NK-92 (cell line): ENCODE data around the gene PTTG1IP.
A peak's percentile ranks its signal among the peaks of the same experiment; 100 is the strongest.
"Not testable (repeated sequence)": the region's sequence is repeated elsewhere in the genome, so short reads cannot be mapped to it uniquely, and the experiment has no call there.

Experiments used
- DNase-seq: peaks from one replicate; lab custom pipeline; 2025; ENCODE audit not compliant: unreplicated experiment; lab: John Stamatoyannopoulos, UW

Gene PTTG1IP, protein sequence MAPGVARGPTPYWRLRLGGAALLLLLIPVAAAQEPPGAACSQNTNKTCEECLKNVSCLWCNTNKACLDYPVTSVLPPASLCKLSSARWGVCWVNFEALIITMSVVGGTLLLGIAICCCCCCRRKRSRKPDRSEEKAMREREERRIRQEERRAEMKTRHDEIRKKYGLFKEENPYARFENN

DNA sequence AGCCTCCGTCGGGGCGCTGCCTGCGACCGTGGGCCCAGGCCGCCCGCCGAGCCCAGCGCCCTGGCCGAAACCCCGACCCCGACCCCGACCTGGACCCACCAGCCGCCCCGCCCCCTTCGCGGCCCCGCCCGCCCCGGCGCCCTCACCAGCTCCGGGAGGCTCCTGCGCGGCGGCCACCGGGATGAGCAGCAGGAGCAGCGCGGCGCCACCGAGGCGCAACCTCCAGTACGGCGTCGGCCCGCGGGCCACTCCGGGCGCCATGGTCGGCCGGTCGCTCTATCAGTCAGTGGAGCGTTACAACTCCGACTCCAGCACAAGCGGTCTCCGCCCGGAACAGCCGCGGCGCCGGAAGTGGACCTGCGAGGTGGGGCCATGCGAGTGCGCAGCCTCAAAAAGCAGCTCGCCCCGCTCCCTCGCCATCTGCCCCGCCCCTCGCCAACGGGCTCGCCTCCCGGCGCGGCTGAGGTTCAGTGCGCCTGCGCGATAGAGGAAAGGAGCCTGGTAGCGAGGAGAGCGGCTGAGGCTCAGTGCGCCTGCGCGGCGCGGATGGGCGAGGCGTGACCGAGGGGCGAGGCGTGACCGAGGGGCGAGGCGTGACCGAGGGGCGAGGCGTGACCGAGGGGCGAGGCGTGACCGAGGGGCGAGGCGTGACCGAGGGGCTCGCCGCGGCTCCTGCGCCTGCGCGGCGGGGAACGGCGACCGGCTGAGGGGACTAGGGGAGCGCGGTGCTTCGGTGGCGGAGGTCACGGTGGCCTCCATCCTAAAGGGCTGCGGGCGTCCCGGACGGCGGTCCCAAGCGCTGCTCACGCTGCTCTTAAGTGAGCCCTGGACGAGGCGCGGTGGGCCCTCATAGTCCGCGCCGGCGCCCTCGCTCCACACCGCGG lies at the start of gene PTTG1IP:
TSS of gene PTTG1IP (minus strand) at position 335 of the 884 bp plus-strand sequence. CDS start at position 261, 74 bp downstream.
- DNase-seq = peak; percentile 93

DNA sequence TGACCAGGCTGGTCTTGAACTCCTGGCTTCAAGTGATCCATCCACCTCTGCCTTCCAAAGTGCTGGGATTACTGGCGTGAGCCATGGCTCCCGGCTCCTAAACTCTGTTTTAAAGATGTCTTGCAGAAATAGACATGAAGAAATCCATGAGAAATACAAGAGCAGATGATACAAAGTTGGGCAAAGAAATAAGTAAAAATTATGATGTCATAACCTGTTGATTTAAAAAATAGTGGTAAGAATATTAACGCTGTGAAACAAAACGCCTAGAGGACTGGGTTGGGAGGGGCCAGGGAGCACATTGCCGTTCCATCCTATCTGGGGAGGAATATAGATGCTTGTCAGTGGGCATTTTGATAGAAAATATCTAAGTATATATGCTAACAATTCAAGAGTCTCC lies 48.4 kb upstream of the PTTG1IP start:
- no peak for DNase-seq

- DNase-seq = peak; percentile 33
Measured at GRCh38 chr21:44920694-44921604, 47.5 kb upstream of the PTTG1IP start, which contains the start of gene ITGB2. Gene ITGB2 (minus strand): TSS chr21:44920899. CDS start chr21:44910782, 10,117 bp downstream.

DNA sequence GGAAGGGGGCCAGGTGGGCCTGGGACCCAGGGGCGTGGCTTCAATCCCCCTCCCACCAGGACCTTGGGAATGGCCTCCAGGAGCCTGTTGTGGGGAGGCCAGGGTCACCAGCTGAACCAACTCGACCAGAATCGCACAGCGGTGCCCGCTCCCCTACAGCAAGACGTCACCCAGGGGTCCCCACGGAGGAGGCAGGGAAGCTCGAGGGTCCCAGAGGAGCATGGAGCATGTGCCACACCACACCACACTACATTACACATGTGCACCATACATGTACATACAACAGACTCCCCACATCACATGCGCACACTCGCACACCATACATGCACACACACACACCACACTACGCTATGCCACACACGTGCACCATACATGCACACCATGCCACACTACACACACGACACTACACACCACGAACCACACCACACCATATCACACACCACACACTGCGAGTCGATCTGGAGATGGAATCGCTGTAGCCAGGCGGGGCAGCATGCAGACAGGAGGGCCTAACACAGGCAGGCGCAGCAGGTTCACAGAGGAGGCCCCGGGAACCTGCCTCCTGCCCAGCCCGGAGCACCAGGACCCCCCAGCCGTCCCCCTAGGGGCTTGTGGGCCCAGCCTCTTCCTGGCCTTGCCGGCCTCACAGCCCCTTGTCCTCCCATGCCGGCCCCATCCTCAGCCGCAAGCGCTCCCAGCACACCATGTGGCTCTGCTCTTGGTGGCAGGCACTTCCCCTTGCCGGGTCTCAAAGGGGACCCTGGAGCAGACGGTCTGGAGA lies 46.6 kb upstream of the PTTG1IP start:
- DNase-seq = no peak

GRCh38 chr21:44919111-44919912 lies 45.8 kb upstream of the PTTG1IP start:
- DNase-seq = no peak

DNA sequence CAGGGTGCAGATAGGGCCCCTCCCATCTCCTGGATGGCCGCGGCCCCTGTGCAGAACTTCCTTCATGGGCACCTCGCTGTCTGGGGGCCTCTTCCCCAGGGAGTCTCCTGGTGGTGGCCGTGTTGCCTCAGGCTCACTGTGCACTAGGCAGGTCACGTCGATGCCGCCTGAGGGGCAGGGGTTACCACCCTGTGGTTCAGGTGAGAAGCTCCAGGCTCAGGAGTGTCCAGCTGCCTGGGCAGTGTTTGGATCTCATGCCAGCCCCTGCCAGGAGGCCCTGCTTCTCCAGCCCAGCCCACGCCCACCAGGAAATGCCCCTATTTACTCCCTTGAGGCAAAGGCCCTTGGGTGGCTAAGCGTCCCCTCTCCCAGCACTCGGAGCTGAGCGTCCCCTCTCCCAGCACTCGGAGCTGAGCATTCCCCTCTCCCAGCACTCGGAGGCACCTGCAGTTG lies 45.1 kb upstream of the PTTG1IP start:
- no peak for DNase-seq

GRCh38 chr21:44918107-44918470 lies 44.6 kb upstream of the PTTG1IP start:
- no peak for DNase-seq

DNA sequence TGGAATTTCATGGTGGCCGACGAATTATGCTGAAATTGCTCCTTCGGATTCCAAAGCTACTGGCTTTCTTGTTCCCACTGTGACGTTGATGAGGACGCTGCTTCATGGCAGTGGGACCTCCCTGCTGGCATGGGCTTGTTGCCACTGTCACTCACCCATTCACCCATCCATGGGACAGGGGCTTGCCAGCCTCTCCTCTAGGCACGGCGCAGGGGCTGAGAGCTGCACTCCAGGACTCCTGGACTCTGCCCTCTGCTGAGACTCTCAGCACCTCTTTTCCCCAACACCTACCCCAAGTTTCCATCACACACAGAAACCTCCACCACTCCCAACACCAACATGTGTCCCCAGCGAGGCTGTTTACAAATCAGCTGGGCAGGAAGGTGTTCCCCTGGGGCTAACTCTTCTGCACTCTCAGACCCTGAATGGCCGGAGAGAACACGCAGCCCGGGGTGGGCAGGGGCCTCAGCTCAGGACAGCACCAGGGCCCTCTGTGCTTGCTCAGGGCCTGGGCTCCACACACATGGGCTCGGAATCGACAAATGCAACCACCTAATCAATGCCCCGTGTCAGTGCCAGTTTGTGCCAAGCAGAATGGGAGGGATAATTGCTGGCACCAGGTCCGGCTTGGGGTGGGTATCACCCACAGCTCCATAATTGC lies 44.1 kb upstream of the PTTG1IP start:
- DNase-seq = no peak

DNA sequence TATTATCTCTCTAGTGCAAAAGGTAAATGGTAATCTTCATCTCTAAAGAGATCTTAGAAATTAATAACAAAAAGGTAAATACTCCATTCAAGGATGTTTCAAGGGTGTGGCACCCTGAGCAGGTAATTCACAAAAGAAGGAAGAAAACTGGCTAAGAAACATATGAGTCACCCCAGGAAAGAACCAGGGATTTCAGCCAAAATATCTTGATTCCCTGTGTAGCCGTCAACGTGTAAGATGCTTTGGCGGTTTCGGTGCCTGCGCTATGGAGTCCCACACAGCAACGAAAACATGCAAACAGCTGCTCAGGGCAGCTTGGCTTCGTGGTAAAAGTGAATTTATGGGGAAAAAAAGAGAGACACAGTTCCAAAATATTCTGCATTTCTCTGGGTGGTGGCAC lies 43.5 kb upstream of the PTTG1IP start:
- no peak for DNase-seq

DNA sequence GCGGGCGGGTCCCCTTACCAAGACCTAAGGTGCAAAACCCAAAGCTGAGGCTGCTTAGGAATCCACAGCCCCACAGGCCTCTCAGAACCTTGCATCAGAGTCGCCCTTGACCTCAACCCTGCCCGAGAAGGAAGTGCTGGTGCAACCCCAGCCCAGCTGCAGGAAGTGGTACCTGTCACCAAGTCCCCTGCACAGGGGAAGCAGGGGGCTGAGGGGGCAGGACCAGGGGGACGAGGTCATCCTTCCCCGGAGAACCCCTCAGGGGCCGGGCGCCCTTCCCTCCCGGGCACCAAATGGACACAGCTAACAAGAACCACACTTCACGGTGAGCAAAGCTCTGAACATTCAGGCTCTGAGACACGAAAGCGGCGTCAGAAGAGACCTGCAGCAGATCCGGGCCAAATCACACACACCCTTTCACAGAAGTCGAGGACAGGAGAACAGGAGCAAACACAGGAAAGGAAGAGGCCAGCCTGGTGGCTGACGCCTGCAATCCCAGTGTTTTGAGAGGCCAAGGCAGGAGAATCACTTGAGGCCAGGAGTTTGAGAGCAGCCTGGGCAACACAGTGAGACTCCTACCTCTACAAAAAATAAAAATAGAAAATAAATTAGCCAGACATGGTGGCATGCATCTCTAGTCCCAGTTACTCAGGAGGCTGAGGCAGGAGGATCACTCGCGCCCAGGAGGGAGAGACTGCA lies 40.8 kb upstream of the PTTG1IP start:
- DNase-seq = no peak

DNA sequence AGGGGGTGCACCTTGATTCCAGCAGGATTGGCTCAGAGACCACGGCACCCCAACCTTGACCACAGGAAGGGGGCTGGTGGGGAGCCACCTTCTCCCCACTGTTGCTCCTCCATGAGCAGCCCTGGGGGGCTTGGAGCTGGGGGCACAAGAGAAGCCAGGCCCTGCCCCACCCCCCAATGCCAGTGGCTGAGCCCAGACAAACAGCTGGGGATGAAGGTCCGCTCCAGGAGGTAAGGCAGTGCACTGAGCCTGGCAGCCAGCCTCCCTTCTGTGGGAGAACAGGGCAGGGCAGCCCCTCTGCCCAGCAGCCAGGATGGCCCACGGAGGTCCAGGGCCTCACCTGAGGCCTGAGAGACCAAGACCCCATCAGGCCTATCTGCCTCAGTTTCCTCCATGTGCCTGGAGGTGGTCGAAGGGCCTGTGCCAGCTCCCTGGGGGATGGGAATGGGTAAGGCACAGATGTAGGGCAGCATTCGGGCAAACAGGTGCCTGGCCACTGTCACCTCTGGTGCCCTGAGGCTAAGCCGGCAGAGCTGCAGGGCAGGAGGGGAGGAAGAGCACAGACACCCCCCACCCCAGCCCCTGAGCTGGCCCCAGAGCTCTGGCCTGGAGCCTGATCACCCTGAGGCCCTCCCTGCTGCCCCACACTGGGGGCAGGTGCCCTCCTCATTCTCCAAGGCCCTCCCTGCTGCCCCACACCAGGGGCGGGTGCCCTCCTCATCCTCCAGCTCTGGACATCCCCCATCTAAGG lies 40.1 kb upstream of the PTTG1IP start:
- DNase-seq = no peak

GRCh38 chr21:44912506-44913412 lies 39.3 kb upstream of the PTTG1IP start:
- not testable (repeated sequence) for DNase-seq

GRCh38 chr21:44912158-44912473 lies 38.6 kb upstream of the PTTG1IP start:
- DNase-seq = no peak

GRCh38 chr21:44911384-44912157 lies 38.1 kb upstream of the PTTG1IP start:
- DNase-seq = no peak

DNA sequence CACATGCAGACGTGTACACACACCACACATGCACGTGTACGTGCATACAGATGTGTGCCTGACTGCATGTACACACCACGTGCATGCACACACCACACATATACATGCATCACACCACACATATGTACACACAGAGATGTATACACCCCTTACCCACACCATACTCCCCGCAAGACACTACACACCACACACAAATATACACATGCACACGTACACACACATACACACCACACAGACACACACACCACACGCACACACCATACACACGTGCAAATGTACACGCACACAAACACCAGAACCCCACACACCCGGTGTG lies 37.5 kb upstream of the PTTG1IP start:
- DNase-seq = no peak
